ENCODE results near the gene FAM186B.

Gene FAM186B

DNA sequence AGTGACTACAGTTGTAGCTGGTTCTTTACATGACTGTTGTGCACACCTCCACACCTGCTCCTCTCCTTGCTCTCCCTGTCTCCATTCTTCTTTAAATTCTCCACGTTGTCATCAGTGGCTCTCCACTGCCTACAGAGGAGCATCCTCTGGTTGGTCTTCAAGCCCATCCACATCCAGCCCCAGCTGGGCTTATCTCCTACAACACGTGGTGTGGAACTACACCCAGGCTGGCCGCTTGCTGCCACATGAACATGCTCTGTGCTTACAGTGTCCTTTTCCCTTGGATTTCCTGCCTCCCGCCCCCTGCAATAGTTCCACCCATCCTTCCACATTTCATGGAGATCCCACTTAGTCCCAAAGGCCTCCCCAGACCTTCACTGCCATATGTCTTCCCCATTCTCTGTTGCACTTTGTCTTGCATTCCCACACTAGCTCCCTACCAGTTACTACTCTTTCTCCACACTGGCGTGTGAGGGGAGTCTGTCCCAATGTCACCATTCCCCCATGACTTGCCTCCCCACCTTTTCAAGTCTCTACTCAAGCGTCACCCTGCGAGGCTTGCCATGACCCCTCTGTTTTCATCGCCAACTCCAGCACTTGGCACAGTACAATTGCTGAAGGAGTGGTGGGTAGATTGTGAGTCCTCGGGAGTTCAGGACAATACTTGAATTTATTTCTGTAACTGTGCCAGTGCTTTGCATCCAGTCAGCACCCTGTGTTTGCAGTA, 27.7 kb downstream of the FAM186B start:
- no peak for DNase-seq

DNA sequence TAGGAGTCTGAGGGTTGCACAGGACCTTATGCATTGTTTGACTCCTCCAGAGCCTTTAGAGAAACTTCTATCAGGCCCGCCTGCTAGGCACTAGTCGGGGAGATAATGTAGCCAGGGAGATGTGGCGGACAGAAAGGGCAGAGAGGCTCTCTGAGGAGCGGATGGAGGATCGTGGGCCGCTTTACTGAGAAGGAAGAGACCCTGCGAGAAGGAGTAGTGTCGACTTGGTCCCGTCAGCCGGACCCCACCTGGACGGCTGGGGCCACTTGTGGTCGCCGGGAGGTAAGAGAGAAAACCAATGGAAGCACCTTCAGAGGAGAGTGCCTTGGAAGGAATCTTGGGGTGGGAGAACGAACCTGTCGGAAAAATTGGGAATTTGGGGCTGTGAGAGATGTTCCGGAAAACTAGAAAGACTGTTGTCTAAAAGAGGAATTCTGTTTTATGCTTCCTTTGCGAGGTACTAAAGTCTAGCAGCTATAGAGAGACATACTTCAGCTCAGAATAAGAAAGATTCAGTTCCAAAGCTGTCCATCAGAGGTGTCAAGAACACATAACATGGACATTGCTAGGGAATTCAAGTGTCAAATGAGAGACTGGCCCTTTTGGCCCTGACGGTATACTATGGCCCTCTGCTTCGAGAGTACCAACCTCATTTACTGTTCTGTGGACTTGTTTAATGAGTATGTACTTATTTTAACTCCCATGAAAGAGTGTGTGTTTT, 36.8 kb downstream of the FAM186B start:
- peak in 1 of 51 donors; percentile 52 for DNase-seq

DNA sequence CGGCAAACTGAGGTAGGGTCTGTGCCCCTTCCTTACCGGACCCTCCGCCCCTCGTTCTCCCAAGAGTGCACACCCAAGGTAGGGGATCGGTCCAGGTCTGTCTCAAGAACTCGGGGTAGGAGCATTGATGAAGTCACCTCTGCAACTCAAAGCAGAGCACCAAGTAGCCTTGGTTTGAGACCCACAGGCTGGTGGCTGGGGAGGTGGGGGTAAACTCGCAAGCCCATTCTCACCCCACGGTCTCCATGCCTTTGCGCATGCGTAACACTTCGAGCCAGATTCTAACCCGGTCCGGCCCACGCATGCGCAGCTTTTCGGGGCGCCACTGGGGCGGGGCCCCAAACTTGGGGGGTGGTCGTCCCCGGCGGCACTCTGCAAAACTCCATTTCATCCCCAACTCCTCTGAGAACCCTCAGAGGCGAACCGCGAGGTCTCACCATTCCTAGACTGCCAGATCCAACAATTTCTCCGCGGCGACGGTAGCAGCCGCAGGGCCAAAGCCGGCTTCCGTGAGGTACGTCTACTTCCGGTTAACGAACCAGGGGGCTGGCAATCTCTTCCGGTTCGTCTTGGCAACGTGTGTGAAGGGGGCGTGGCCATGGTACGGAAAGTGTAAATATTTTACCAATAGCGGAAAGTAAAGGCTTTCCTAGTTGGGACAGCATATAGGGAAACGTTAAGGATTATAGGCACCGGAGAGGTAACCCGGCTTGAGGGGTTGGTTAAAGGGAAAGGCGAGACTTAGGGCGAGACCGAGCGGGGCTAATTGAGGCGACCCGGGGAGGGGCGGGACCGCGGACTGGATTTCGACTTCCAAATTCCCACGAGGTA, 37.6 kb downstream of the FAM186B start, which contains the start of gene MCRS1:
MCRS1 (minus strand) TSS at position 532 of the 831 bp plus-strand sequence. CDS start 1,411 bp downstream, outside the sequence.
- peak; percentile 49 to 97 (median 83) for DNase-seq

DNA sequence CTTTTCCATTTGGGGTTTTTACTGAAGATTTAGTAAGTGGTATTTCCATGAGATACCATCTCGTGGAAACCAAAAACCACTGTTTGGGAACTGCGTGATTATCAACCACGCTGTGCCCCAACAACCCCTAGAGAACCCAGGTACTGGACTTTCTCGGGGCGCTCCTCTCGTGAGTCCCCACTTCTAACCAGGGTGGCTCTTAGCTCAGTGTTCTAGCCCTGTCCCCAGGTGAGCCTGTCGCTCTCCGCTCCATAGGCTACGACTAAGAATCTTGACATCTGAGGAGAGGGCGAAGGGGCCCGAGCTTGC, 38.2 kb downstream of the FAM186B start:
- DNase-seq = peak in 1 of 51 donors; percentile 55

DNA sequence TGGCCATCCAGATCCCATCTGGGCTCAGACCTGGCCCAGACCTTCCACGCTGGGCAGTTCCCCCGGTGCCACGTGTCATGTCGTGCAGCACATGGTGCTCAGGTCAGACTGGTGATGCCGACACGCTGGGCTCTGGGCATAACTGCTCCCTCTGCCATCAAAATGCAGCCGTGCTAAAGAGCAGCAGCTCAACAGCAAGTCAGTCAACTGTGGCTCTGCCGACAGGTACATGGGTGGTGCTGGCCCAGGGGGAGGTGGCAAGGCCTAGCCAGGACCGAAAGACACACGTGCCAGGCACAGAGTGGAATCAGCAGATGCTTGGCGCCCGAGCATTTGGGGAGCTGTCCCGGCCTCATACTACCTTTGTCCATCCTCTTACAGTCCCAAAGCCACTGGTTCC, 39.1 kb downstream of the FAM186B start:
- DNase-seq = no peak

DNA sequence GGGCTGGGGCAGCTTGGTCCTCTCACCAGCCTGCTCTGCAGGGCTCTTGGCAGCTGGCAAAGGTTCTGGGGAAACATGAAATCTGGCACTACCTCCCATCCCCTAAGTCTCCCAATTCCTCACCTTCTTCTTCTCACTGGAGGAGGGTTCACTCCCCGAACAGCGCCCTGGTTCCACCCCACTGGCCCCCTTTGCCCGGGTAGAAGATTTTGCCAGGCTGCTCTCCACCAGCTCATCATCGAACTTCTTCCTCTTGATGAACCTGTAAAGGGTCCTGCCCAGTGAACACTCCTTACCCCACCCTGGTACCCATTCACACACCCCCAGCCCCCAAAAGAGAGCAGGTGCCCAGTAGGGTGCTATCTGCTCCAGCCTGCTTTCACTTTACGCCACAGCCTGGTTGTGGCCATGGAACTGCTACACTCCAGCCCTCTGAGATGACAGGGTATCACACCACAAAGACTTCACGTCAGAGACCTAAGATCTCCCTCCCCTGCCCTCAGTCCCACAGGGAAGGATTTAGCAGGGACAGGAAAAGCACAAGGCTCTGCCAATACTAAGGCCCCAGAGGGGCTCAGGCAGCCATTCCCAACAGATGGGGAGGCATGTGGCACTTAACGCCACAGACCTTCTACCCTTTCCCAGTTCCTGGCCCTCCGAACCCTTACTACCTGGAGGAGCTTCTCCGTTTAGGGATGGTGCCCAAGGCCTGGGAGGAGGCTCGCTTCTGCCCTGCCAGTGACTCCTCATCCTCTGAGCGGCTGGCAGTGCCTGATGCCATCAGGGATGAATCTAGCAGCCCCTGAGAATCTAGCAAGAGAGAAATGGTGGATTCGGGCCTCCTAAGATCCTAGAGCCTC, 39.8 kb downstream of the FAM186B start:
- DNase-seq = no peak

DNA sequence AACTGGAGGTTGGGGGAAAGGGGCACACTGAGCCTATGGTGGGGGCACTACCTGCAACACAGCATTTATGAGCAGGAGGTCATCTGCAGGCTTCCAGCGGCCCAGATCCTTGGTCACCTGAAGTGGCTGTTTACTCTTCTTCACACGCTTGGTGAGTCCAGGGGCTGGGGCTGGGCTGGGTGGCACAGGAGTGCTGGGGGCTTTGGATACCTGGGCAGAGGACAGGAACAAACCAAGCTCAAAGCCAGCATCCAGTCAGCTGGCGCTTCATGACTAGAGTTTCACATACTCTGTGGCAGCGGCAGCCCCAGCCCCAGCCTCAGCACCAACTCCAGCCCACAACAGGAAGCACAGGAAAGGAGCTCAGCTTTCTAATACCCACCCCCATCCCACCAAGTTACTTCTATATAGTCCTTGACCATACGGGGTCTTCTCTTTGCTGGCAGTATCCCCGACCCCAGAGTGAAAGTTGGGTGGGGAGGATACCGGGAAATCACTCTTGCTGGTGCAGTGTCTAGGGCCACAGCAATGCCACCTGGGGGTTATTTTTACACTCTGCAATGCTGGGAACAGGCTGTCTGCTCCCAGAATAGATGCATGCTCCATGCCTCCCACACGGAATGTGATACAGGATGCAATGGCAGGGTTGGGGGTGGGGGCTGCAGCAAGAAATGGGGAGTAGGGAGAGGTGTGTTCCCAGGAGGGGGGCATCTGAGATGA, 40.6 kb downstream of the FAM186B start:
- DNase-seq = peak in 3 of 51 donors; percentile 25 to 63 (median 52)

DNA sequence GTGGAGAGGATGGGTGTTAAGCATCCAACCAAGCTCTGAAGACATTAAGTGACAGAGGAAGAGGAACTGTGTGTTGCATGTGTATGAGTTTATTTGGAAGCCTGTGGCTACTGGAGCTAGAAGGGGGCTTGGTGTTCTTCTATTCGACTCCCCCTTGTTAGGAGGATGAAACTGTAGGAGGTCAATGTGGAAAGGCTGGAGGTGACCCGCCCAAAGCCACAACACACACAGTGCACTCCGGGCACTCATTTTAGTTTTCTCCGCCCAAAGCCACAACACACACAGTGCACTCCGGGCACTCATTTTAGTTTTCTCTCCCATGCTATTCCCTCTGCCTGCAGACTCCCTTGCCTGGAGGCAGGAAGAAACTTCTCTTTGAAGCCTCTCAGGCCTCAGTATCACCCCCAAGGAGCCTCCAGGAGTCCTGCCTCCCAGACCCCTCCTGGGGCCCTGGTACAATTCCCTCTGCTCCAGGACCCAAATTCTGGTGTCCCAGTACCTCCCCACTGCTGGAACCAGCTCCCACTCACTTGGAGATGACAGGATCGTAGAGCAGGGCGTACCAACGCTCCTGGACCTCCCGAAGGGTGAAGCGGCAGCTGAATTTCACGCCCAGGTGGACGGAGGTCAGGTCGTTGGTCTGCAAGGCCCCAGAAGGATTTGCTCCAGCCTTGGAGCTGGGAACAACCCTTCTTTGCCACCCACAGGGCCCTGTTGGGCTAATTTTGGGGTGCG, 41.3 kb downstream of the FAM186B start:
- no peak for DNase-seq

DNA sequence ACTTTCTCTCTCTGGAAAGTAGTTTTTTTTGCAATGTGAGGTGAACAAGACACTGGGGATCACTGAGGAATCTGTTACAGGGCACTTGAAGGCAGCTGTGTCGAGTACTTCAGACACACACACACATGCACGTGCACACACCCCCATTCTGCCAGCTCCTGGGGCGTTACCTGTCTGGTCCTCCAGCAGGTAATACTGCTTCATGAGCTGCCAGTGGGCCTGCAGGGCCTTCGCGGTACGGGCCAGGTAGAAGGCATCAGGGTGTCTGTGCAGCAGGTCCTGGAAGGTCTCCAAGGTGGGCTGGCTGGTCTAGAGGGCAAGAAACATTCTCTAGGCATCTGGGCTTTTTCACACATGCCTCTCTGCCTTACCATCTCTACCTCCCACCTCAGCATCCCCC, 42.6 kb downstream of the FAM186B start:
- DNase-seq = no peak

DNA sequence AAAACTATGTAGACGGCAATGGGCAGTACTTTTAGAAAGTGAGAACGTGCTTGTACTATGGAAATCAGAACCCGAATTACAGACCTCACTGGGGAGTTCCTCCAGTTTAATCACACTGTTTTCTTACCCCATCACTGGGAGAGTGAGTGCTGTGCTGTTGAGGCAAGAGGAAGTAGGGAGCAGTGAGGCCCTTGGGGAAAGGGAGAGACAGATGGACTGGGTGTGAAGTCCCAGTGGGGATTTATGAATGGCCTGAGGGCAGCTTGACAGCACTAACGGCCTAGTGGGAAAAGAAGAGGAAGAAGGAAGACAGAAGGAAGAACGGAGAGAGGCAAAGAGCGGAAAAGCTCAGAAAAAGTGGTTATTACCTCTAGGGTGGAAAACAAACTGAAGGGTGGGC, 43.2 kb downstream of the FAM186B start:
- no peak for DNase-seq

DNA sequence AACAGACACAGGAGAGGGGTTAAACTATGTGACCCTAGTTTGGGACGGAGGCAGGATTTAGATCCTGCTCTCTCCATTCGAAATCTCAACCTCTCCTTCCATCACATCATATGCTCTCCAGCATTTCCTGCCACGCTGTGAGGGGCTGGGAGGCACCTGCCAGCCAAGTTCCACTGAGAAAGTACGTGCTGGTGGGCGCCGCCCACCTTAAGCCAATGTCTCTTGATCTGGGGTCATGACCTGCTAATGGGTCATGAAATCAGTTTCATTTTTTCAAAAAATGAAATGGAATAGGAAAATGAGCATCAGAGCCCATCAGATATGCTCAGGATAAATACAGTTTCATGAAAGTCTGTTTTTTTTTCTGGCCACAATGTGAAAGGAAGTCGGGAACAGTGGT, 44.7 kb downstream of the FAM186B start:
- no peak for DNase-seq

DNA sequence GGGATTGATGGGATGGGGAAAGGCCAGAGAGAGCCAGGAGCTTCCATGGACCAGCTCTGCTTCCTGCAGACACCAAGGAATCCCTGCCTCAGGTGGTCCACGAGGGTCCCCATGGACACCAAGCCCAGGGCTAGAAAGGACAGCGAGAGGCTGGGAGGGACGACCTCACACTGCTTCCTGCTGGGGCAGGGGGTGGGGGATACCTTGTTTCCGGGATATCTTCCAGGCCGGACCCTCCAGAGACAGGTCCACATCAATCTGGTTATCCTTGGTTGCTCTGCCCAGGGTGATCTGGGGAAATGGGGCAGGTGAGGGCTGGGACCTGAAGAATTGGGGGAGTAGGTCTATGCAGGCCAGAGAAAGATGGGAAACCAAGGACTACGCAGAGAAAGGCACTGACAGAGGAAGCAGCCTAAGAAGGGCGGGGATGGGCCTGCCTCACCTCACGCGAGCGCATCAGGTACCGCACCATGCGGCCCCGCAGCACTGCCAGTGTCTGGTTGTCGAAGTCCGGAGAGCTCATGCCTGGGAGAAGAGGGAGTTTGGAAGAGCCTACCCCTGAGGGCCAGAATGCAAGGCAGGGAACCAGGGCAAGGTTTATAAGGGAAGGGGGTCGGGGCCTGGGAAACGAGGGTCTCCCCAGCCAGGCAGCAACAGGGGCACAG, 46.3 kb downstream of the FAM186B start:
- no peak for DNase-seq

DNA sequence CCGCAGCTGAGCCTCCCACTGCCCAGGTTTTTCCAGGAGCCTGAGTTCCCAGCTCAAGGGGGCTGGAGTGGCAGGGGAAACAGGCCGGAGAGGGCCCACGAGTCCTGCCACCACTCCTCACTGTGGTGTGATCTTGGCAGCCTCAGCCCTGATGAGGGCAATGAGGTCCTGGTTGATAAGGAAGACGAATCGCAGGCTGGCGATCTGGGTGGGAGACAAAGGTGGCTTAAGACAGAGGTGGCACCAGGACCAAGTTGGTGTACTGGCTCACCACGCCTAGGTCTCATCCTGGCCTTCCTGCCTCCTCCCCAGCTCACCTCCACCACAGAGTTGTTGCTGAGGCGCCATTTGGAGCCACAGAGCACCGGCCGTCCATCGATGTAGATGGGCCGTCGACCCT, 46.9 kb downstream of the FAM186B start:
- DNase-seq = no peak

DNA sequence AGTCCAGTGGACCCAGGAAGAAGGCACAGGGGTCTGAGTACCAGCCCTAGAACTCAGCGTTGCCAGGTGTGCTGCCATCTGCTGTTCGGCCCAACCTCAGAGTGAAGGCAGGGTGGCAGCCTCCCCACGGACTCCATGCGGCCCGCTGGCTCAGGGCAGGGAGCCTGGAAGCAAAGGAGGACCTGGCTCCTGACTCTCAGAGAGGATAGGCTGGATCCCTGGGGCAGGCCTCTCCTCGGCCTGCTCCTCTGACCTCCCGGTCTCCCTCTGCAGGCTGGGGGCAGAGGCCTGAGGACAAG, 47.6 kb downstream of the FAM186B start:
- DNase-seq = peak in 1 of 51 donors; percentile 14

DNA sequence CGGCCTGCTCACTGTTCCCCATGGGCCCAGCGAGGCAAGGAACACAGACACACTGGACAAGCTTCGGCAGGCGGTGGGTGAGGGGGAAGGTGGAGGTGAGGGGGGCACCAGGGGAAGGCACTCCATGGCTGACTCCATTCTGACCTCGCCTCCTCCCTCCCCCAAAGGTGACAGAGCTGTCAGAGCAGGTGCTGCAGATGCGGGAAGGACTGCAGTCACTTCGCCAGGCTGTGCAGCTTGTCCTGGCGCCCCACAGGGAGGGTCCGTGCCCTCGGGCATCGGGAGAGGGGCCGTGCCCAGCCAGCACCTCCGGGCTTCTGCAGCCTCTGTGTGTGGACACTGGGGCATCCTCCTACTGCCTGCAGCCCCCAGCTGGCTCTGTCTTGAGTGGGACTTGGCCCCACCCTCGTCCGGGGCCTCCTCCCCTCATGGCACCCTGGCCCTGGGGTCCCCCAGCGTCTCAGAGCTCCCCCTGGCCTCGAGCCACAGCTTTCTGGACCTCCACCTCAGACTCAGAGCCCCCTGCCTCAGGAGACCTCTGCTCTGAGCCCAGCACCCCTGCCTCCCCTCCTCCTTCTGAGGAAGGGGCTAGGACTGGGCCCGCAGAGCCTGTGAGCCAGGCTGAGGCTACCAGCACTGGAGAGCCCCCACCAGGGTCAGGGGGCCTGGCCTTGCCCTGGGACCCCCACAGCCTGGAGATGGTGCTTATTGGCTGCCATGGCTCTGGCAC, 48.1 kb downstream of the FAM186B start:
- no peak for DNase-seq

DNA sequence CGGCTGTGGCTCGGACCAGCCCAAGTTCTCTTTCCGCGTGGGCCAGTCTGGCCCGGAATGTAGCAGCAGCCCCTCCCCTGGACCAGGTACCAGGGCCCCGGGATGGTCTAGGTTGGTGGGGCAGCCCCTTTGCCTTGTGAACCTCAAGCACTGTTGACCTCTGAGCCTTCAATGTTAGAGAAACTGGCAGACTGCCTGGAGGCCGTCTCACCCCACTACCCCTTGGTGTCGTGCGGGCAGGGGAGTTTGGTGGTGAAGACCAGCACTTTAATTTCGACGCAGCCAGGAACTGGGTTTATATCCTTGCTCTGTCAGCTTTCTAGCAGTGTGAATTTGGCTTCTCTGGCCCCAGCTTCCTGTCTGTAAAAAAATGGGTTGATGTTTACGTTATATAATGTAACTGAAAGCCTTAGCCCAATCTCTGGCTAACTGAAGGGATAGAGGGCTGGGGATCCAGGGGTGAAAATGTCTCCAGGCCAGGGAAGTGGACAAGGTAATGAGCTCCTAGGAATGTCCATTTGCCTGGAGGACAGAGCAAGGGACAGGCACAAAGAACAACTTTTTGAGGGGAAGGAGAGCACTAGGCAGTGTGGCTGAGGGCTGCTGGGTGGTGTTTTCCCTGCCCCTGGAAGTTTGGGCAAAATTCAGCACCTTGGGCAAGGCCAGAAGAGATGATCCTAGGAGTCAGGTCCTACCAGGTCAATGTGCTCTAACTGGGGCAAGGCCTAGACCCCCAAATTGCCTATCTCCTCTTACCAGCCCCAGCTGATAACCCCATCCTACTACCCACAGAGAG, 48.9 kb downstream of the FAM186B start:
- no peak for DNase-seq

DNA sequence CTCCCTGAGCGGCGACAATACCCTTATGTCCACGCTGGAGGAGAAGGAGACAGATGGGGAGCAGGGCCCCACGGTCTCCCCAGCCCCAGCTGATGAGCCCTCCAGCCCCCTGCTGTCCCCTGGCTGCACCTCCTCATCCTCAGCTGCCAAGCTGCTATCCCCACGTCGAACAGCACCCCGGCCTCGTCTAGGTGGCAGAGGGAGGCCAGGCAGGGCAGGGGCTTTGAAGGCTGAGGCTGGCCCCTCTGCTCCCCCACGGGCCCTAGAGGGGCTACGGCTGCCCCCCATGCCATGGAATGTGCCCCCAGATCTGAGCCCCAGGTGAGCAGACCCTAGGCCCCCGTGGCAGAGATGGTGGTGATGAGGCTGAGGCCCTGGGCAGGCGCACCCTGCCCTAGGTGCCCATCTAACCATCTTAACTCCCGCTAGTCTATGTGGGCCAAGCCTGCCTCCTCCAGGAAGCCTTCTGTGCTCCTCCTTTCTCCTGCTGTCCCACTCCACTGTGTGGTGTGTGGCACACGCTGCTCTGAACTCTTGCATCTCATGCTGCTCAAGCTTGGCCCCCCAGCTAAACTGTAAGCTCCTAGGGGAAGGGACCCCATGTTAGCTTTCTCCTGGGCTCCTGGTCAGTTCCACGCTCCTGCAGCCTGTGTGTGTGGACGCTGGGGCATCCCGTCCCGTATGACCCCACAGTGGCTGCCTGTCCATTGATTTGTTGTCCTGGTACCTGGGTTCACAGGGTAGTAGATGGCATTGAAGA, 49.6 kb downstream of the FAM186B start:
- DNase-seq = no peak
